ENCODE results near the gene MPND. TPM values are rescaled to one million over a fixed set of nuclear protein-coding genes. Genes with fewer than 3 reads are reported as not detected.

MPND gene
- polyA plus RNA-seq, 1 experiment, result 5.3 TPM

GRCh38 chr19:4357095-4357797, 13.9 kb downstream of the MPND start:
- H3K27me3 ChIP-seq (ENCODE audit: control insufficient read depth, insufficient read depth, low read length), result no peaks in the 10 kb centered on the region
- no peak overlapping the region for H3K4me3 ChIP-seq (ENCODE audit: low read depth, low read length)
- TF ChIP-seq, protein P1, sequence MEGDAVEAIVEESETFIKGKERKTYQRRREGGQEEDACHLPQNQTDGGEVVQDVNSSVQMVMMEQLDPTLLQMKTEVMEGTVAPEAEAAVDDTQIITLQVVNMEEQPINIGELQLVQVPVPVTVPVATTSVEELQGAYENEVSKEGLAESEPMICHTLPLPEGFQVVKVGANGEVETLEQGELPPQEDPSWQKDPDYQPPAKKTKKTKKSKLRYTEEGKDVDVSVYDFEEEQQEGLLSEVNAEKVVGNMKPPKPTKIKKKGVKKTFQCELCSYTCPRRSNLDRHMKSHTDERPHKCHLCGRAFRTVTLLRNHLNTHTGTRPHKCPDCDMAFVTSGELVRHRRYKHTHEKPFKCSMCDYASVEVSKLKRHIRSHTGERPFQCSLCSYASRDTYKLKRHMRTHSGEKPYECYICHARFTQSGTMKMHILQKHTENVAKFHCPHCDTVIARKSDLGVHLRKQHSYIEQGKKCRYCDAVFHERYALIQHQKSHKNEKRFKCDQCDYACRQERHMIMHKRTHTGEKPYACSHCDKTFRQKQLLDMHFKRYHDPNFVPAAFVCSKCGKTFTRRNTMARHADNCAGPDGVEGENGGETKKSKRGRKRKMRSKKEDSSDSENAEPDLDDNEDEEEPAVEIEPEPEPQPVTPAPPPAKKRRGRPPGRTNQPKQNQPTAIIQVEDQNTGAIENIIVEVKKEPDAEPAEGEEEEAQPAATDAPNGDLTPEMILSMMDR (IDR thresholded peaks at IDR 0.05; ENCODE audit: insufficient read depth, low read depth, low read length), result no peak
- CTCF ChIA-PET, result no interaction called here
- H3K36me3 ChIP-seq (ENCODE audit: control insufficient read depth, insufficient read depth, low read length), result peaks cover 33% of the 10 kb centered on the region
- POLR2A ChIA-PET, result no interaction called here
- DNase-seq (ENCODE audit: low read depth), result no peak

DNA sequence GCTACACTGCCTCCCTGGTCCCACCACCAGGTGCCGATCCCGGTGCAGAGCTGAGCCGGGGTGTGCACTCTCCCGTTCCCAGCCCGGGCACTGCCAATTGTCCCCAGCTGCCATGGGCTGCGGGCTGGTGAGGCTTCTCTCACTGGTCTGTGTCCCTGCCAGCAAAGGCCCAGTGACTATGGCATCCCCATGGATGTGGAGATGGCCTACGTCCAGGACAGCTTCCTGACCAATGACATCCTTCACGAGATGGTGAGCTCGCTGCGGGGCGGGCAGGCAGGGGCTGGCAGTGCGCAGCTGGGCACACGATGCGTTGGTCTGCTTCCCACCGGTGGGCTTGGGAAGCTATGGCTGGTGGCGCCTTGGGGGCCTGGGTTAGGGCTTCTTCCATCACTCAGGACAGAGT, 14.6 kb downstream of the MPND start:
- ChIA-PET CTCF (interaction anchor here (2.1 kb wide), 1 partner anchor 43 kb away, joined by 10 read pairs; the partner anchor contains the start of gene SH3GL1), POLR2A (no interaction called here)
- Histone ChIP-seq H3K36me3 (ENCODE audit: control insufficient read depth, insufficient read depth, low read length) (peaks cover 40% of the 10 kb centered on the region), H3K27me3 (ENCODE audit: control insufficient read depth, insufficient read depth, low read length) (no peaks in the 10 kb centered on the region), H3K4me3 (ENCODE audit: low read depth, low read length) (no peak overlapping the region)
- TF ChIP-seq, protein P1 (IDR thresholded peaks at IDR 0.05; ENCODE audit: insufficient read depth, low read depth, low read length), result no peak
- no peak for DNase-seq (ENCODE audit: low read depth)

DNA sequence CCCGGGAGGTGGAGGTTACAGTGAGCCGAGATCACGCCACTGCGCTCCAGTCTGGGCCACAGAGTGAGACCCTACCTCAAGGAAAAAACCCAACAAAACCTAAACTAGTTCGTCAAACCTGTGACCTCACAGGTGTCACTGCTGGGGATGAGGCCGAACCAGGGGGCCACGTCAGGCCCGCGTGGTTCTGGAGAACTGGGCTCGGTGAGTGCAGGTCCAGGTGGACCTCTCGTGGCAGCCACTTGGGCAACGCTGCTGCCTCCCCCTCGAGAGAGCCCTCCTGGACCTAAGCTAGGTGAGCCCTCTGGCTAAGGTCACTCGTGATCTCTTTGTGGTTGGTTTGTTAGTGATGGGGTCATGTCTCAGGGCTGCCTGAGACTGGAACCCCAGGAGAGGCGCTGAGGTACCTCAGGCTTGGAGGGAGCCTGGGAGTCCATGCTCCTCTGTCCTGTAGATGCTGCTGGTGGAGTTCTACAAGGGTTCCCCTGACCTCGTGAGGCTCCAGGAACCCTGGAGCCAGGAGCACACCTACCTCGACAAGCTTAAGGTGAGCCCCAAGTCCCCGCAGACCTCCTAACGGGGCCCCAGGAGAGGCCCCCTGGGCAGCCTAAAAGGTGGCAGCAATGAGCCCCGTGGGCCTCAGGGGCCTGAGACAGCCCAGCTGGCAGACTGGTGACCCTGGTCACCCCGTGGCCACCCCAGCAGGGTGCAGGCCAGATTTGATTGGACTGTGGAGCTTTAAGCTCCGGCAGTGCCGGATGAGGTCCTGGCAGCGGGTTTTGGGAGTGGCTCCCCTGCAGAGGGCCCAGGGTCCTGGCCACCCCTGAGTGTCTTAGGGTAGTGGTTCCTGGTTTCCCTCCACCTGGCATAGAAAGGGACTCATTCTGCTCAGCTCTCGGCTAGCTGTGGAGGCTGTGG, 15.6 kb downstream of the MPND start:
- Histone ChIP-seq H3K27me3 (ENCODE audit: control insufficient read depth, insufficient read depth, low read length) (no peaks in the 10 kb centered on the region), H3K36me3 (ENCODE audit: control insufficient read depth, insufficient read depth, low read length) (peaks cover 50% of the 10 kb centered on the region), H3K4me3 (ENCODE audit: low read depth, low read length) (no peak overlapping the region)
- POLR2A ChIA-PET, result no interaction called here
- no peak for DNase-seq (ENCODE audit: low read depth)
- CTCF ChIA-PET, result interaction anchor here (2.1 kb wide), 1 partner anchor 42 kb away, joined by 10 read pairs; the partner anchor contains the start of gene SH3GL1
- TF ChIP-seq, protein P1 (IDR thresholded peaks at IDR 0.05; ENCODE audit: insufficient read depth, low read depth, low read length), result no peak

DNA sequence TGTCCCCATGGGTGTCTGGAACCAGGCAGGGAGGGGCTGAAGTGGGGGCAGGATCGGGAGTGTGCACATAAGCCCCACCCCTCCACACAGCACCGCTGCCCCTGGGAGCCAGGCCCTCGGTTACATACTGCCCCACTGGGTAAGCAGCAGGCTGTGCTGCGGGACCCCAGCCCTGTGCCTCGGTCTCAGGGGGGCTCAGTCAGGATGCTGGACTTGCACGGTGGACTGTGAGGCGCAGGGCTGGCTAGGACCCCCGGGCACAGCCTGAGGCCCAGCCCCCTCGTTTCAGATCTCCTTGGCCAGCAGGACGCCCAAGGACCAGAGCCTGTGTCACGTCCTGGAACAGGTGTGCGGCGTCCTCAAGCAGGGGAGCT, 16.3 kb downstream of the MPND start:
- Histone ChIP-seq H3K4me3 (ENCODE audit: low read depth, low read length) (no peak overlapping the region), H3K36me3 (ENCODE audit: control insufficient read depth, insufficient read depth, low read length) (peaks cover 54% of the 10 kb centered on the region), H3K27me3 (ENCODE audit: control insufficient read depth, insufficient read depth, low read length) (no peaks in the 10 kb centered on the region)
- CTCF ChIA-PET, result interaction anchor here (2.1 kb wide), 1 partner anchor 41 kb away, joined by 10 read pairs; the partner anchor contains the start of gene SH3GL1
- TF ChIP-seq, protein P1 (IDR thresholded peaks at IDR 0.05; ENCODE audit: insufficient read depth, low read depth, low read length), result no peak
- POLR2A ChIA-PET, result no interaction called here
- DNase-seq (ENCODE audit: low read depth), result no peak

DNA sequence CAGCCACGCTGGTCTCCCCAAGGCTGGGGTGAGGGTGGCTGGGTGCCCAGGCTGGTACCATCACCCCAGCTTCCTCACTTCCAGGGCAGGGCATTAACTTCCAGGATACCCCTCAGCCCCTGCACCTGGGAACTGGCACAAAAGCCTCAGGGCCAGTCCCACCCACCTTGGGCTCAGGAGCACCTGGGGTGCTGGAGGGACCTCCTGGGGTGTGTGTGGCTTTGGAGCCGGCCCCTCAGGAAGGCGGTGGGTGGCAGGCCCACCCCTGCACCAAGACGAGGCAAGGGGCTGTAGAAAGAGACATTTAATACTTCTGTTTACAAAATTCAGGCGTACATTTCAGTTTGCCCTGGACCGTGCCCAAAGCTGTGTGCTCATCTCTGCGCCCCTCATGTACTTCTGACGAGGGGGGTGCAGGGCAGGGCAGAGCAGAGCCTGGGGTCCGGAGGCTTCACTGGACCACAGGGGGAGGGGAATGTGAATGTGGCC, 16.8 kb downstream of the MPND start:
- TF ChIP-seq, protein P1 (IDR thresholded peaks at IDR 0.05; ENCODE audit: insufficient read depth, low read depth, low read length), result no peak
- POLR2A ChIA-PET, result no interaction called here
- H3K27me3 ChIP-seq (ENCODE audit: control insufficient read depth, insufficient read depth, low read length), result no peaks in the 10 kb centered on the region
- CTCF ChIA-PET, result interaction anchor here (0.7 to 2.1 kb wide), 2 partner anchors 8 to 40 kb away, joined by 5 to 10 read pairs; partner anchors contain the start of gene SH3GL1
- H3K36me3 ChIP-seq (ENCODE audit: control insufficient read depth, insufficient read depth, low read length), result peaks cover 56% of the 10 kb centered on the region
- no peak for DNase-seq (ENCODE audit: low read depth)
- no peak overlapping the region for H3K4me3 ChIP-seq (ENCODE audit: low read depth, low read length)
